NCI-H1436 treated with DMSO at 0.1 percent for 48 hours (cell line): Measurements from ENCODE around the gene LORICRIN.

Experiments used
- DNase-seq: peaks from one replicate; lab custom pipeline; 2025; lab: John Stamatoyannopoulos, UW

The LORICRIN gene

GRCh38 chr1:153306303-153307220 is 47.1 kb downstream of the LORICRIN start:
- no peak for DNase-seq

GRCh38 chr1:153307221-153307600 is 47.7 kb downstream of the LORICRIN start:
- DNase-seq: no peak

- DNase-seq: no peak
Observed at GRCh38 chr1:153308540-153308939, 49.1 kb downstream of the LORICRIN start.

- DNase-seq: no peak
Observed at GRCh38 chr1:153309441-153309840, 50.0 kb downstream of the LORICRIN start.

GRCh38 chr1:153310526-153310925 is 51.0 kb downstream of the LORICRIN start:
- DNase-seq: no peak
